Loucy (cell line): Measurements from ENCODE around the gene VAV2.

ENCODE experiments used
- CTCF ChIP-seq: fragments of 200-600 bp; sonication (generic); conservative IDR thresholded peaks from 2 replicates; pipeline ENCODE4 v1.5.1; 2014; ENCODE audit warnings: mild to moderate bottlenecking, antibody characterized with exemption, low read length
- EZH2phosphoT487 ChIP-seq: fragments of 200-600 bp; IDR thresholded peaks from 2 replicates; pipeline ENCODE4 v1.6.1; 2018; ENCODE audit warnings: antibody characterized with exemption, mild to moderate bottlenecking, moderate library complexity, borderline replicate concordance

- TF ChIP-seq CTCF (no peak), EZH2phosphoT487 (no peak)
Measured at GRCh38 chr9:133944746-133945135, 47.4 kb downstream of the VAV2 start.
